Heart left ventricle (tissue), 16 donors: ENCODE data around the gene CACNA1C. TPM values are rescaled to one million over a fixed set of nuclear protein-coding genes. Genes with fewer than 3 reads are reported as not detected.

Experiments used
- ATAC-seq, 4 donors: fragments of 200-7000 bp; cut with Tn5 transposase; one replicate each; pipeline ENCODE4 v1.9.1; 2020 to 2022; ENCODE audit warnings: moderate library complexity in 4 of 4, mild to moderate bottlenecking in 3 of 4, moderate number of reproducible peaks in 1 of 4
- DNase-seq, 5 donors: peaks; one replicate each; pipeline ENCODE4 v3.0.0-alpha.2; 2020
- H3K27ac ChIP-seq, 12 donors: fragments of 200-600 bp; sonication (generic) in 4 of 12; one replicate each; pipeline versions ENCODE4 v1.5.0 to v1.8.0; 2016 to 2022; ENCODE audit warnings: mild to moderate bottlenecking in 2 of 12
- H3K27me3 ChIP-seq, 9 donors: fragments of 200-600 bp; sonication (generic) in 2 of 9; one replicate each; pipeline versions ENCODE4 v1.5.1 to v1.8.0; 2016 to 2022; ENCODE audit warnings: mild to moderate bottlenecking in 3 of 9
- H3K36me3 ChIP-seq, 9 donors: fragments of 200-600 bp; sonication (generic) in 2 of 9; one replicate each; pipeline versions ENCODE4 v1.5.0 to v1.8.0; 2018 to 2022; ENCODE audit warnings: mild to moderate bottlenecking in 2 of 9
- H3K4me1 ChIP-seq, 12 donors: fragments of 200-600 bp; sonication (generic) in 4 of 12; one replicate each; pipeline versions ENCODE4 v1.5.0 to v1.8.0; 2016 to 2022; ENCODE audit warnings: mild to moderate bottlenecking in 3 of 12
- H3K4me3 ChIP-seq, 12 donors: fragments of 200-600 bp; sonication (generic) in 4 of 12; one replicate each; pipeline versions ENCODE4 v1.5.0 to v1.8.0; 2017 to 2022; ENCODE audit warnings: mild to moderate bottlenecking in 9 of 12, moderate library complexity in 4 of 12
- H3K9me3 ChIP-seq, 12 donors: fragments of 200-600 bp; sonication (generic) in 4 of 12; one replicate each; pipeline versions ENCODE4 v1.5.0 to v1.8.0; 2016 to 2022; ENCODE audit warnings: mild to moderate bottlenecking in 1 of 12
- CTCF ChIP-seq, 12 donors: fragments of 200-600 bp; sonication (generic) in 4 of 12; IDR thresholded peaks; one replicate each; pipeline versions ENCODE4 v1.5.0 to v1.8.0; 2018 to 2022; ENCODE audit warnings: antibody characterized with exemption in 12 of 12, mild to moderate bottlenecking in 5 of 12
- POLR2A ChIP-seq, 2 donors: fragments of 450-650 bp; IDR thresholded peaks; one replicate each; pipeline ENCODE4 v1.6.1; 2017; ENCODE audit warnings: antibody characterized with exemption in 2 of 2, mild to moderate bottlenecking in 2 of 2, moderate library complexity in 2 of 2
- WGBS, 4 donors: extraction: QIAGEN DNeasy Blood & Tissue Kit in 2 of 4; methylation state at CpG; one replicate each; pipeline versions ENCODE4 v1.1.5 to v1.1.7; 2013 to 2018; 5-methylcytosine and 5-hydroxymethylcytosine counted together
- intact Hi-C, 10 donors: fragments of 100-400 bp; cut with DNase I; formaldehyde crosslinking; loops; one replicate each; pipeline versions ENCODE4 v1.11.1 to v1.14.2; 2022
- polyA plus RNA-seq, 2 donors: library from polyadenylated mRNA; stranded (reverse); fragments of 200-250 nt; gene quantifications; one replicate each; pipeline ENCODE4 v1.2.3, GENCODE V29; 2013
- total RNA-seq, 9 donors: library from RNA; depleted of rRNA in 2 of 9; stranded (reverse); fragments of >200 nt in 2 of 9; fragmentation: NEBNext Ultra II Directional in 3 of 9; extraction: Animal tissue kit (Norgen Biotek cat#: 25700) in 3 of 9; gene quantifications; one replicate each; pipeline versions ENCODE4 v1.1.0 to v1.2.4, GENCODE V29; 2016 to 2023
- donor health status: ischemic (EF 13 %, LVEDD 7.1; RV severe dilation, severe dysfunction).
- donor health status: healthy with polysubstance abuse.
- donor health status: DM: no; HTN: yes; CAD: no.
- donor health status: DM: no; HTN: no; CAD: no.
- donor health status: ischemic (EF 25% LVEDD 6.9; RV normal size, moderate dysfunction).
- donor health status: ischemic (EF 25% LVEDD 5.7; RV mildly dilated, moderate dysfunction).
- donor health status: healthy.
- donor health status: DM: yes; HTN: yes; CAD: no.
- donor health status: ischemic (EF 35%, LVEDD 5.7; RV mildly dilated, moderate dysfunction).
- donor health status: nonischemic (EF 11% LVEDD 7.7; RV severe dilation, severe dysfunction).
- donor health status: DM: yes; HTN: yes; CAD: no.
- donor health status: PGD.
- donor health status: ischemic (EF 29% LVEDD 5.4; RV normal size, mild dysfunction).
- donor health status: nonischemic (EF 23%, LVEDD 6.1; RV moderate dilation, normal function).

Gene CACNA1C
- total and polyA plus RNA-seq, 11 donors: 41.9 to 196 (median 164) TPM

GRCh38 chr12:2638273-2639019, 585.7 kb downstream of the CACNA1C start:
- TF ChIP-seq POLR2A (IDR thresholded peaks at IDR 0.05) (no peak), CTCF (IDR thresholded peaks at IDR 0.05) (no peak)
- WGBS, 4 donors: 94 to 97% (median 96%) methylated on average over 15 of the region's 15 CpGs
- Histone ChIP-seq H3K27me3 (no peaks in the 10 kb centered on the region), H3K9me3 (no peaks in the 10 kb centered on the region), H3K27ac (no peak overlapping the region), H3K36me3 (peaks cover 0 to 20% (median 0%) of the 10 kb centered on the region in 9 donors), H3K4me1 (peaks cover 4 to 39% (median 14%) of the 10 kb centered on the region in 12 donors), H3K4me3 (no peak overlapping the region)
- intact Hi-C loops: no loop called here
- no peak for ATAC-seq
- DNase-seq: peak in 1 of 5 donors; percentile 5

DNA sequence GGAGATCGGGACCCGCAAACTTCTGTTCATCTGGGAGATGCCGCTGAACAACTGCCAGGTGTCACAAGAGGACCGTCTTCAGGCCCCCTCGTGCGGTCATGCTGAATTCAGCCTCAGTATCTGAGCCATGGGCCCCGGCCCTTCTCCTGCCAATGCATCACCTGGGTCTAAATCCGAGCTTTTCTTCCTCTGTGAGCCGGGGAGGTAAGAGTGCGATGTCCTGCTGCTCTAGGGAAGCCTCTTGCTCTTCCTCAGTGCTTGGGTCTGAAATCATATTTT, 586.2 kb downstream of the CACNA1C start:
- TF ChIP-seq CTCF (IDR thresholded peaks at IDR 0.05) (no peak), POLR2A (IDR thresholded peaks at IDR 0.05) (no peak)

DNA sequence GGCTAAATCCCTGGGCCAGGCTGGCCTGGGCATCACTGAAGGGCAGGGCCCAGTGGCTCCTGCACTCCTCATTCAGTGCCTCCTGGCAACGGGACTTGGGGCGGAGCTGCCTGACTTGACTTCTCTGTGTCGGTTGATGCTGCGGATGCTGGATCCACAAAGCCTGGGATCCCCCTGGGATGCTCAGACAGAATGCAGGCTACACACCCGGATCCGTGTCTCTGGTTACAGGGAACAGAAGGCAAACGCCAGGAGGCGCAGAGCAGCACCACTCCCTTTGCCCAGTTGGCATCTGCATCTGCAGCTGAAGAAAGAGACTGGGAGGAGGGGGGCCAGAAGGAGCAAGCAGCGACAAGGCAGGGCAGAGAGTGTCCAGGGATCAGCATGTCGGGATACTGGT, 587.5 kb downstream of the CACNA1C start:
- DNase-seq (no peak), ATAC-seq (peak in 3 of 4 donors; percentile 1 to 8 (median 5))
- Histone ChIP-seq H3K4me1 (peaks cover 4 to 39% (median 14%) of the 10 kb centered on the region in 12 donors), H3K36me3 (peaks cover 0 to 11% (median 0%) of the 10 kb centered on the region in 9 donors), H3K27me3 (no peaks in the 10 kb centered on the region), H3K27ac (peak overlapping the region in 11 of 12 donors; percentile 4 to 81 (median 48)), H3K4me3 (no peak overlapping the region), H3K9me3 (no peaks in the 10 kb centered on the region)
- 71 to 76% (median 72%) methylated on average over 10 of the region's 10 CpGs for whole genome bisulfite sequencing, 4 donors
- no peak for TF ChIP-seq POLR2A (IDR thresholded peaks at IDR 0.05)
- TF ChIP-seq CTCF (IDR thresholded peaks at IDR 0.05): no peak
- intact Hi-C loops: no loop called here

More for the DNA sequence above, 586.2 kb downstream of the CACNA1C start:
- Histone ChIP-seq H3K4me1 (peaks cover 4 to 39% (median 14%) of the 10 kb centered on the region in 12 donors), H3K27me3 (no peaks in the 10 kb centered on the region), H3K27ac (no peak overlapping the region), H3K9me3 (no peaks in the 10 kb centered on the region), H3K4me3 (no peak overlapping the region), H3K36me3 (peaks cover 0 to 20% (median 0%) of the 10 kb centered on the region in 9 donors)
- 83 to 91% (median 86%) methylated on average over 10 of the region's 10 CpGs for WGBS, 4 donors
- intact Hi-C loops: no loop called here
- DNase-seq (no peak), ATAC-seq (no peak)

- TF ChIP-seq CTCF (IDR thresholded peaks at IDR 0.05): no peak
- no peak for TF ChIP-seq POLR2A (IDR thresholded peaks at IDR 0.05)
- Histone ChIP-seq H3K4me3 (no peak overlapping the region), H3K9me3 (no peaks in the 10 kb centered on the region), H3K27me3 (peaks cover 0 to 4% (median 0%) of the 10 kb centered on the region in 9 donors), H3K27ac (peak overlapping the region in 11 of 12 donors; percentile 4 to 81 (median 48)), H3K36me3 (peaks cover 0 to 11% (median 0%) of the 10 kb centered on the region in 9 donors), H3K4me1 (peaks cover 4 to 39% (median 14%) of the 10 kb centered on the region in 12 donors)
- WGBS, 4 donors: 31 to 46% (median 41%) methylated on average over 6 of the region's 6 CpGs
- ATAC-seq (peak; percentile 57 to 93 (median 88)), DNase-seq (peak; percentile 41 to 86 (median 72))
- intact Hi-C loops: no loop called here
Observed at GRCh38 chr12:2640709-2641108, 587.9 kb downstream of the CACNA1C start.
